Amygdala (tissue), 56 donors: Measurements from ENCODE around the gene SLC38A10.

Experiments used
- DNase-seq, 56 donors: peaks; one replicate each; lab custom pipeline; 2025; lab: John Stamatoyannopoulos, UW

Gene SLC38A10

GRCh38 chr17:81260641-81261040, 34.5 kb downstream of the SLC38A10 start:
- no peak for DNase-seq

- DNase-seq: no peak
These were observed 34.9 kb downstream of the SLC38A10 start for GRCh38 chr17:81260171-81260570.

GRCh38 chr17:81259058-81259605, 36.0 kb downstream of the SLC38A10 start:
- no peak for DNase-seq

GRCh38 chr17:81258292-81258691, 36.8 kb downstream of the SLC38A10 start:
- no peak for DNase-seq

GRCh38 chr17:81257533-81257932, 37.6 kb downstream of the SLC38A10 start:
- no peak for DNase-seq

- no peak for DNase-seq
These were observed 38.5 kb downstream of the SLC38A10 start for GRCh38 chr17:81256616-81257015.

GRCh38 chr17:81254955-81255717, 40.0 kb downstream of the SLC38A10 start:
- DNase-seq: peak in 38 of 56 donors; percentile 10 to 69 (median 34)

- DNase-seq: peak in 21 of 56 donors; percentile 5 to 60 (median 26)
These were observed 41.6 kb downstream of the SLC38A10 start for GRCh38 chr17:81253358-81254131.

- no peak for DNase-seq
These were observed 42.1 kb downstream of the SLC38A10 start for GRCh38 chr17:81252987-81253329.

- DNase-seq: no peak
These were observed 42.7 kb downstream of the SLC38A10 start for GRCh38 chr17:81252326-81252986.

GRCh38 chr17:81251709-81252301, 43.3 kb downstream of the SLC38A10 start:
- peak in 2 of 56 donors; percentile 13 to 21 for DNase-seq

- no peak for DNase-seq
These were observed 43.9 kb downstream of the SLC38A10 start for GRCh38 chr17:81251094-81251708.

GRCh38 chr17:81250286-81251093, 44.6 kb downstream of the SLC38A10 start:
- no peak for DNase-seq

GRCh38 chr17:81249223-81250040, 45.7 kb downstream of the SLC38A10 start:
- DNase-seq: no peak

- DNase-seq: no peak
These were observed 46.5 kb downstream of the SLC38A10 start for GRCh38 chr17:81248649-81249048.

GRCh38 chr17:81247339-81247990, 47.6 kb downstream of the SLC38A10 start:
- no peak for DNase-seq

- DNase-seq: no peak
These were observed 48.3 kb downstream of the SLC38A10 start for GRCh38 chr17:81246679-81247338.

- no peak for DNase-seq
These were observed 48.8 kb downstream of the SLC38A10 start for GRCh38 chr17:81246343-81246670.
